ENCODE results near the gene TSSK2.
"Not testable (repeated sequence)": the region's sequence is repeated elsewhere in the genome, so short reads cannot be mapped to it uniquely, and the experiment has no call there.

The TSSK2 gene

DNA sequence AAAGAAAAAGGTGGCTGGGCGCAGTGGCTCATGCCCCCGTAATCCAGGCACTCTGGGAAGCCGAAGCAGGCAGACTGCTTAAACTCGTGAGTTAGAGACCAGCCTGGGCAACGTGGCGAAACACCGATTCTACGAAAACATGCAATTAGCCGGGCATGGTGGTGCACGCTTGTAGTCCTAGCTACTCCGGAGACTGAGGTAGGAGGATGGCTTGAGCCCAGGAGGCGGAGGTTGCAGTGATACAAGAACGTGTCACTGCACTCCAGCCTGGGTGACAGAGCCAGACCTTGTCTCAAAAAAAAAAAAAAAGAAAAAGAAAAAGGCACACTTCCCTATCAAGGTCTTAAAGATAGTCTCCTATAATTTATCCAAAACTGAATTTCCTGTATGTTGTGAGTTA lies 48.3 kb upstream of the TSSK2 start (continued):
- TF ChIP-seq HOXD13 (CRISPR knock-in tag; IDR thresholded peaks at IDR 0.05; ENCODE audit: borderline replicate concordance) (no peak), ZNF221 (tag by site-specific recombination; IDR thresholded peaks at IDR 0.05; ENCODE audit: borderline replicate concordance) (no peak), ZNF544 (tag by site-specific recombination; IDR thresholded peaks at IDR 0.05) (no peak), TCF7L2 (IDR thresholded peaks at IDR 0.05; ENCODE audit: borderline replicate concordance, low read depth, low read length) (no peak), ZNF2 (tag by site-specific recombination; IDR thresholded peaks at IDR 0.05) (no peak), GFI1B (tag by site-specific recombination; IDR thresholded peaks at IDR 0.05) (no peak), ZNF626 (tag by site-specific recombination; IDR thresholded peaks at IDR 0.05) (no peak), OSR2 (tag by site-specific recombination; IDR thresholded peaks at IDR 0.05) (no peak)
- TF ChIP-seq, protein P1, sequence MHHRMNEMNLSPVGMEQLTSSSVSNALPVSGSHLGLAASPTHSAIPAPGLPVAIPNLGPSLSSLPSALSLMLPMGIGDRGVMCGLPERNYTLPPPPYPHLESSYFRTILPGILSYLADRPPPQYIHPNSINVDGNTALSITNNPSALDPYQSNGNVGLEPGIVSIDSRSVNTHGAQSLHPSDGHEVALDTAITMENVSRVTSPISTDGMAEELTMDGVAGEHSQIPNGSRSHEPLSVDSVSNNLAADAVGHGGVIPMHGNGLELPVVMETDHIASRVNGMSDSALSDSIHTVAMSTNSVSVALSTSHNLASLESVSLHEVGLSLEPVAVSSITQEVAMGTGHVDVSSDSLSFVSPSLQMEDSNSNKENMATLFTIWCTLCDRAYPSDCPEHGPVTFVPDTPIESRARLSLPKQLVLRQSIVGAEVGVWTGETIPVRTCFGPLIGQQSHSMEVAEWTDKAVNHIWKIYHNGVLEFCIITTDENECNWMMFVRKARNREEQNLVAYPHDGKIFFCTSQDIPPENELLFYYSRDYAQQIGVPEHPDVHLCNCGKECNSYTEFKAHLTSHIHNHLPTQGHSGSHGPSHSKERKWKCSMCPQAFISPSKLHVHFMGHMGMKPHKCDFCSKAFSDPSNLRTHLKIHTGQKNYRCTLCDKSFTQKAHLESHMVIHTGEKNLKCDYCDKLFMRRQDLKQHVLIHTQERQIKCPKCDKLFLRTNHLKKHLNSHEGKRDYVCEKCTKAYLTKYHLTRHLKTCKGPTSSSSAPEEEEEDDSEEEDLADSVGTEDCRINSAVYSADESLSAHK (tag by site-specific recombination; IDR thresholded peaks at IDR 0.05) = no peak

DNA sequence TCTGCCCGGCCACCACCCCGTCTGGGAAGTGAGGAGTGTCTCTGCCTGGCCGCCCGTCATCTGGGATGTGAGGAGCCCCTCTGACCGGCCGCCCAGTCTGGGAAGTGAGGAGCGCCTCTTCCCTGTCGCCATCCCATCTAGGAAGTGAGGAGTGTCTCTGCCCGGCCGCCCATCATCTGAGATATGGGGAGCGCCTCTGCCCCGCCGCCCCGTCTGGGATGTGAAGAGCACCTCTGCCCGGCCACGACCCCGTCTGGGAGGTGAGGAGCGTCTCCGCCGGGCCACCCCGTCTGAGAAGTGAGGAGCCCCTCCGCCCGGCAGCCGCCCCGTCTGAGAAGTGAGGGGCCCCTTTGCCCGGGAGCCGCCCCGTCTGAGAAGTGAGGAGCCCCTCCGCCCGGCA lies 47.0 kb upstream of the TSSK2 start:
- H3K4me1 ChIP-seq (ENCODE audit: control insufficient read depth, insufficient read depth, low read length); H3K27ac ChIP-seq (ENCODE audit: extremely low read depth, low read depth, low read length); POLR2A ChIA-PET; CTCF ChIA-PET; H3K4me3 ChIP-seq (ENCODE audit: low read depth, low read length); H3K9me3 ChIP-seq (ENCODE audit: control insufficient read depth, insufficient read depth, low read depth, low read length): not testable (repeated sequence)
- H3K36me3 ChIP-seq (ENCODE audit: control insufficient read depth in 2 of 2, insufficient read depth in 1 of 2, low read length in 2 of 2) = peaks cover 5 to 48% of the 10 kb centered on the region in 2 experiments

GRCh38 chr22:19084586-19084985 lies 46.5 kb upstream of the TSSK2 start:
- H3K9me3 ChIP-seq (ENCODE audit: control insufficient read depth, insufficient read depth, low read depth, low read length); POLR2A ChIA-PET; H3K4me3 ChIP-seq (ENCODE audit: low read depth, low read length); H3K4me1 ChIP-seq (ENCODE audit: control insufficient read depth, insufficient read depth, low read length); H3K27ac ChIP-seq (ENCODE audit: extremely low read depth, low read depth, low read length): not testable (repeated sequence)
- peaks cover 5 to 49% of the 10 kb centered on the region in 2 experiments for H3K36me3 ChIP-seq (ENCODE audit: control insufficient read depth in 2 of 2, insufficient read depth in 1 of 2, low read length in 2 of 2)
- CTCF ChIA-PET = interaction anchor here (0.5 to 2.1 kb wide), 6 partner anchors 8 to 65 kb away, joined by 3 to 7 read pairs (median 4); no protein-coding TSS in a partner anchor

- TF ChIP-seq PRDM10 (tag by site-specific recombination; IDR thresholded peaks at IDR 0.05) (no peak), ZFHX2 (tag by site-specific recombination; conservative IDR thresholded peaks at IDR 0.05) (peak; percentile 41; the same call in 1 of the 2 replicates), ZNF202 (tag by site-specific recombination; IDR thresholded peaks at IDR 0.05; ENCODE audit: borderline replicate concordance) (no peak), ZNF654 (tag by site-specific recombination; IDR thresholded peaks at IDR 0.05; ENCODE audit: low read depth) (peak; percentile 23)
- TF ChIP-seq, protein P2, sequence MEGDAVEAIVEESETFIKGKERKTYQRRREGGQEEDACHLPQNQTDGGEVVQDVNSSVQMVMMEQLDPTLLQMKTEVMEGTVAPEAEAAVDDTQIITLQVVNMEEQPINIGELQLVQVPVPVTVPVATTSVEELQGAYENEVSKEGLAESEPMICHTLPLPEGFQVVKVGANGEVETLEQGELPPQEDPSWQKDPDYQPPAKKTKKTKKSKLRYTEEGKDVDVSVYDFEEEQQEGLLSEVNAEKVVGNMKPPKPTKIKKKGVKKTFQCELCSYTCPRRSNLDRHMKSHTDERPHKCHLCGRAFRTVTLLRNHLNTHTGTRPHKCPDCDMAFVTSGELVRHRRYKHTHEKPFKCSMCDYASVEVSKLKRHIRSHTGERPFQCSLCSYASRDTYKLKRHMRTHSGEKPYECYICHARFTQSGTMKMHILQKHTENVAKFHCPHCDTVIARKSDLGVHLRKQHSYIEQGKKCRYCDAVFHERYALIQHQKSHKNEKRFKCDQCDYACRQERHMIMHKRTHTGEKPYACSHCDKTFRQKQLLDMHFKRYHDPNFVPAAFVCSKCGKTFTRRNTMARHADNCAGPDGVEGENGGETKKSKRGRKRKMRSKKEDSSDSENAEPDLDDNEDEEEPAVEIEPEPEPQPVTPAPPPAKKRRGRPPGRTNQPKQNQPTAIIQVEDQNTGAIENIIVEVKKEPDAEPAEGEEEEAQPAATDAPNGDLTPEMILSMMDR (tag by site-specific recombination; IDR thresholded peaks at IDR 0.05) = peak; percentile 49; the same call in 1 of the 2 replicates
- POLR2A ChIA-PET = interaction anchor here (0.6 kb wide), 1 partner anchor 129 kb away, joined by 5 read pairs; no protein-coding TSS in a partner anchor
- Histone ChIP-seq H3K4me1 (ENCODE audit: control insufficient read depth, insufficient read depth, low read length) (peaks cover 5% of the 10 kb centered on the region), H3K27ac (ENCODE audit: extremely low read depth, low read depth, low read length) (no peak overlapping the region), H3K9me3 (ENCODE audit: control insufficient read depth, insufficient read depth, low read depth, low read length) (no peaks in the 10 kb centered on the region), H3K36me3 (ENCODE audit: control insufficient read depth in 2 of 2, insufficient read depth in 1 of 2, low read length in 2 of 2) (peaks cover 5 to 44% of the 10 kb centered on the region in 2 experiments), H3K4me3 (ENCODE audit: low read depth, low read length) (no peak overlapping the region)
- CTCF ChIA-PET = interaction anchor here (0.5 to 2.1 kb wide), 10 partner anchors 8 to 331 kb away, joined by 3 to 7 read pairs (median 4); no protein-coding TSS in a partner anchor
These were observed 45.8 kb upstream of the TSSK2 start for GRCh38 chr22:19085233-19085718.
